EL (cell line): ENCODE measurements around the gene OOSP4A.
A peak's percentile ranks its signal among the peaks of the same experiment; 100 is the strongest.
"Not testable (repeated sequence)": the region's sequence is repeated elsewhere in the genome, so short reads cannot be mapped to it uniquely, and the experiment has no call there.

ENCODE experiments used
- DNase-seq: peaks from one replicate; pipeline ENCODE4 v3.0.0-alpha.2; 2016

OOSP4A gene

DNA sequence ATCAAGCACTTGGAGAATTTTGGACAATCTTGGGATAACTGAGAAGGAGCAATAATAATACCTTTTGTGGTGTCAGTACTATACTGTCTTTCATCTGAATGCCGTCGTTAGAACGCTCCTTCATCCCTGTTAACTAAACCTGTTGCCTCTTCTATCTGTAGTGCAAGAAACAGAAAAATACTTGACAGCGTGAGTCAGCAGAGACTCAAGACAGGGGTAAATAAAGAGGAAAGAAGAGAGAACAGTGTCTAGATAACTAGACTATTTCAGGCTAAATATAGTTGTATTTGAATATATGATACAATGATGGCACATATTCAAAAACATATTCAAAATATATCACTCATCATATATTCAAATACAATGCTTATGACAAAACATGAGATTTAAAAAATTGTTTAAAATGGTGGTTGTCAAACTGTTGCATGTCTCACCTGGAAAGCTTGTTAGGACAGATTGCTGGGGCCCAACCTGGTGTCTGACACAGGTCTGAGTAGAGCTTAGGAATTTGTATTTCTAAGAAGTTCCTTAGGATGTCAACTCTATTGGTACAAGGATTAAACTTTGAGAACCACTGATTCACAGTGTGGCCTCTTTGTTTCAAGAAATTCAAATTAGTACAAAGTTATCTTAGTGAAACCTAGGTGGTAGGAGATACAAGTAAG, 17.4 kb downstream of the OOSP4A start:
- DNase-seq, result no peak

DNA sequence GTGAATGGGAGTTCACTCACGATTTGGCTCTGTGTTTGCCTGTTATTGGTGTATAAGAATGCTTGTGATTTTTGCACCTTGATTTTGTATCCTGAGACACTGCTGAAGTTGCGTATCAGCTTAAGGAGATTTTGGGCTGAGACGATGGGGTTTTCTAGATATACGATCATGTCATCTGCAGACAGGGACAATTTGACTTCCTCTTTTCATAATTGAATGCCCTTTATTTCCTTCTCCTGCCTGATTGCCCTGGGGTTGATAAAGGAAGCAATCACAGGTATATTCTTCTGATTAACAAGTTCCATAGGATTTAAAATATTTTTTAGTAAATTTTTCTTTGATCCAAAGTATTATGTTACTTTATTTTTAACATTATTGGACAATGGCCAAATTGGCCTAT, 18.2 kb downstream of the OOSP4A start:
- DNase-seq, result not testable (repeated sequence)

GRCh38 chr11:59983212-59983611, 19.4 kb downstream of the OOSP4A start:
- no peak for DNase-seq

DNA sequence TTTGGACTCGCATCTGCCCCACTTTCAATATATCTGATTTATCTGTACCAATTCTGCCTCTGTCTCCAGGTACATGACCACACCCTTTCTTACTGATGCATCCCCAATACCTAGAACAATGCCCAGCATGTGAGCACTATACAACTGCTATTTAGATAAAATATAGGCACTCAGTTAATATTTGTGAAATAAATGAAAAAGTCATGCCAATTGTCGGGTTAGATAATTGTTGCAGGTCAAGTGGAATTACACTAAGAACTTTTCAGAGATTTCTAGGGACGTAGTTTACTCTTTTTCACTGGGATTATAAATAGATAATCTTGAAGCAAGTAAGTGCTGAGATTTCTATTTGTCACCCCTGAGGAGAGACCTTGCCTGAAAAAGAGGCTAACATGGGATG, 20.5 kb downstream of the OOSP4A start:
- DNase-seq, result no peak

GRCh38 chr11:59990421-59990820, 26.6 kb downstream of the OOSP4A start:
- no peak for DNase-seq

DNA sequence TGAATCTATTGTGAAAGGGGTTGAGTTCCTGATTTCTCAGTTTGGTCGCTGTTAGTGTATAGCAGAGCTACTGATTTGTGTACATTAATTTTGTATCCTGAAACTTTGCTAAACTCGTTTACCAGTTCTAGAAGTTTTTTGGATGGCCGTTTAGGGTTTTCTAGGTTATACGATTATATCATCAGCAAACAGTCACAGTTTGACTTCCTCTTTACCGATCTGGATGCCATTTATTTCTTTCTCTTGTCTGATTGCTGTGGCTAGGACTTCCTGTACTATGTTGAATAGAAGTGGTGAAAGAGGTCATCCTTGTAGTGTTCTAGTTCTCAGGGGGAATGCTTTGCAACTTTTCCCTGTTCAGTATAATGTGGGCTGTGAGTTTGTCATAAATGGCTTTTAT, 28.6 kb downstream of the OOSP4A start:
- DNase-seq, result no peak

DNA sequence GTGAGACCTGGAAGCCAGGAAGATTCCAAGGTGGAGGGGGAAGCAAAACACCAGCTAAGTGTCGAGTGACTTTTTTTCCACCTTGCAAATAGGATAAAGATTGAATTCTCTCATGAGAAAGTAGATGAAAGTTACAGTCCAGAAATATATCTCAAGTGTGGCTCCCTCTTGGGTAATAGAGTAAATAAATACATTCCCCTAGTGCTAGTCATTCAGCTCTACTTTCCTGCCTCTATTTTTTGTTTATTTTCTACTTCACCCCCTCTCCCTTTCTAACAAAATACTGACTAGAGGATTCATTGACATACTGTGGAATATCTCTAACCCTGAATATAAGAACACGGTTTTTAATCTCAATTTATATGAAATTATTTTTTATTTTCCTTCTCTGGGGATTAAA, 34.0 kb downstream of the OOSP4A start:
- no peak for DNase-seq

GRCh38 chr11:59999691-60000090, 35.9 kb downstream of the OOSP4A start:
- no peak for DNase-seq

DNA sequence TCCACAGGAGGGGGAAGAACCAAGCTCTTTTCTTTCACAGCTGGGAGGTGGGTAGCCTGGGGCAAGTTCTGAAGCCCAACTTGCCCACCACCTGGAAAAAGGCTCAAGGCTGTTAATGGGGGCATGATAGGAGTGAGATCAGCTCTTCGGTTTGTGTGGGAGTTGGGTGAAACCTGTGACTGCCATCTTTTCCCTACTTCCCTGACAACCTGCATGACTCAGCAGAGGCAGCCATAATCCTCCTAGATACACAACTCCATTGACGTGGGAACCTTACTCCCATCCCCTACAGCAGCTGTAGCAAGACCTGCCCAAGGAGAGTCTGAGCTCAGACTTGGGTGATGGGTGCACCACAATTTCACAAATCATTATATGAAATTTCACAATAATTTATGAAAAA, 39.9 kb downstream of the OOSP4A start:
- no peak for DNase-seq

- peak; percentile 13 for DNase-seq
Observed at GRCh38 chr11:60005360-60005759, 41.5 kb downstream of the OOSP4A start.

DNA sequence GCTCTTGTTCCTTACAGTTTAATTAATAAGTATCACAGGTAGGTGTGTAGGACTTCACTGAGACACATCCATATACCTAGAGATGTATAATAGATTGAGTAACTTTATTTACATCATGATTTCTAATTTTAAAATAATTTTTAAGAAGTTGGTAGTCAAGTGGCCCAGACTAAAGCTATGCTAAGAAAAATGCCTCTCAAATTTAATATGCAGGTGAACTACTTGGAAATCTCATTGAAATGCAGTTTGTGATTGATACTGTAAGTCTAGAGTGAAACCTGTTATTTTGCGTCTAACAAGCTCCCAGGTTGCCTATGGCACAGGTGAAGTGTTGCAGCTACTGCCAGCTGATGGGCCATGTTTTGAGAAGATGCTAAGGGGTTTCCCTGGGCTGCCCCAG, 53.0 kb downstream of the OOSP4A start, which contains the start of gene OOSP4B:
OOSP4B (plus strand) TSS at position 301 of the 400 bp plus-strand sequence.
- DNase-seq, result no peak

DNA sequence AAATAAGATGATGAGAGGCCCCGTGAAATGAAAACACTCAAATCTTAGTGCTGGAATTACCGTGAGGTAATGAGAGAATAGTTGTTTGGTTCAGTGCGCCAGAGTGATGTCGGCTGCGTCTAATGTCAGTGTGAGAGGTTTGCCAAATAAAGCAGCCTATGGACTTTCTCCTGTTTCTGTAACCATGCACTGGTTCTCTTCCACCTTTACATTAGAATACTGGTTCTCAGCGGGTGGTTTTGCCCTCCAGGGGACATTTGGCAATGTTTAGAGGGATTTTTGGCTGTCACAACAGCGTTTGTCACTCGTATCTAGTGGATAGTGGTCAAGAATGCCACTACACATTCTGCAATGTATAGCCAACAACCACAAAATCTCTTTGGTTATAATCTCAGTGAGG, 54.2 kb downstream of the OOSP4A start:
- no peak for DNase-seq
